Activated CD4-positive, alpha-beta T cell treated with anti-CD3 and anti-CD28 coated beads for 48 hours (primary cell): Measurements from ENCODE around the gene FIP1L1.

Experiments used
- DNase-seq: peaks from one replicate; pipeline ENCODE4 v3.0.0-alpha.2; 2020

Gene FIP1L1

GRCh38 chr4:53507671-53508286 is 130.3 kb downstream of the FIP1L1 start:
- no peak for DNase-seq

GRCh38 chr4:53508446-53508845 is 131.0 kb downstream of the FIP1L1 start:
- DNase-seq, result no peak

- no peak for DNase-seq
Observed at GRCh38 chr4:53510321-53510720, 132.9 kb downstream of the FIP1L1 start.
